ENCODE measurements around the gene ZNF580.

The ZNF580 gene

DNA sequence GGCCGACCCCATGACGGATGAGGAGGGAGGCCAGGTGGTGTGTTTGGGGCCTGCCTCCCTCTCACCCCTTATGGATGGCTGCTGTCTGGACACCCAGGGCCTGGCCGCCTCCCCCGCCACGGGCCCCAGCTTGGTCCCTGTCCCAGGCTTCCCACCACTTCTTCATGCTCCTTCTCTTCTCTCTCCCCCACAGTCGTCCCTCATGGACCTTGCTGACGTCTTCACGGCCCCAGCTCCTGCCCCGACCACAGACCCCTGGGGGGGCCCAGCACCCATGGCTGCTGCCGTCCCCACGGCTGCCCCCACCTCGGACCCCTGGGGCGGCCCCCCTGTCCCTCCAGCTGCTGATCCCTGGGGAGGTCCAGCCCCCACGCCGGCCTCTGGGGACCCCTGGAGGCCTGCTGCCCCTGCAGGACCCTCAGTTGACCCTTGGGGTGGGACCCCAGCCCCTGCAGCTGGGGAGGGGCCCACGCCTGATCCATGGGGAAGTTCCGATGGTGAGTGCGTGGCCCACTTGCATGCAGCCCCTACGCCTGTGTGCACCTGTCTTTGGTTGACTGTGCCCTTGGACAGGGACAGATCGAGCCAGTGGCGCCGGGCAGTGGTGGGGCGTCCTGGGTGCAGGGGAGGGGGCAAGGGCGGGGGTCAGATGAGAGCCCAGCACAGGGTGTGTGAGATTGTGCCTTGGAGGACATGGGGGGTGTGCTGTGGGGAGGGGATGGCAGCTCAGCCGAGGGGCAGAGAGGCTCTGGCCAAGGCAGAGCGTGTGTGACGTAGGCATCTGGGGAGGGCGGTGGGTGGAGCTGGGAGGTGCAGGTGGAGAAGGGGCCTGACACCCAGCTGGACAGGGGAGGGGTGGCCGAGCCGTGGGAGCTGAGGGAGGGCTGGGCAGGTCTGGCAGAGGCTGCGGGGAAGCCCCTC lies 51.0 kb downstream of the ZNF580 start:
- Histone ChIP-seq H3K79me1 (ENCODE audit: low read depth, low read length) (peaks cover 30% of the 10 kb centered on the region), H3K4me1 (ENCODE audit: control insufficient read depth in 2 of 2, insufficient read depth in 1 of 2, low read depth in 1 of 2, low read length in 2 of 2) (no peaks in the 10 kb centered on the region), H4K91ac (ENCODE audit: low read depth, low read length, poor library complexity) (no peak overlapping the region), H2BK12ac (ENCODE audit: low read length) (no peak overlapping the region), H3K4ac (ENCODE audit: low read length) (no peak overlapping the region), H2BK5ac (ENCODE audit: low read length) (no peak overlapping the region), H2AFZ (ENCODE audit: low read length) (no peak overlapping the region), H3K27me3 (ENCODE audit: control insufficient read depth in 3 of 3, insufficient read depth in 3 of 3, low read depth in 1 of 3, low read length in 3 of 3) (no peaks in the 10 kb centered on the region), H3K27ac (replicated peaks; ENCODE audit: low read length) (no peak overlapping the region), H3K4me3 (ENCODE audit: low read length in 2 of 2) (no peak overlapping the region), H3K14ac (ENCODE audit: low read length) (no peak overlapping the region), H2AK5ac (ENCODE audit: low read depth, low read length) (no peak overlapping the region), H3K23ac (ENCODE audit: low read depth, low read length, poor library complexity) (peak overlapping the region; percentile 97), H2BK15ac (ENCODE audit: low read length) (no peak overlapping the region), H2BK120ac (ENCODE audit: low read depth, low read length) (no peak overlapping the region), H3K18ac (ENCODE audit: low read length) (no peak overlapping the region), H3K4me2 (ENCODE audit: insufficient read depth, low read length, poor library complexity, severe bottlenecking) (no peak overlapping the region), H3K36me3 (replicated peaks in 1 of 2; ENCODE audit: control insufficient read depth in 2 of 2, insufficient read depth in 2 of 2, low read length in 2 of 2) (peaks cover 45 to 93% of the 10 kb centered on the region in 2 donors), H3K9me3 (replicated peaks in 1 of 2; ENCODE audit: control insufficient read depth in 2 of 2, insufficient read depth in 1 of 2, low read depth in 1 of 2, low read length in 2 of 2) (no peaks in the 10 kb centered on the region), H4K8ac (ENCODE audit: low read depth, low read length) (no peak overlapping the region), H3K9ac (ENCODE audit: low read depth, low read length, poor library complexity) (peak overlapping the region; percentile 30)
- WGBS, 2 donors (ENCODE audit: extremely low coverage in 2 of 2, insufficient read length in 2 of 2, insufficient replicate concordance in 1 of 2): no CpG with 5 or more reads among the region's 31 CpGs
- no peak for DNase-seq (ENCODE audit: low spot score)

DNA sequence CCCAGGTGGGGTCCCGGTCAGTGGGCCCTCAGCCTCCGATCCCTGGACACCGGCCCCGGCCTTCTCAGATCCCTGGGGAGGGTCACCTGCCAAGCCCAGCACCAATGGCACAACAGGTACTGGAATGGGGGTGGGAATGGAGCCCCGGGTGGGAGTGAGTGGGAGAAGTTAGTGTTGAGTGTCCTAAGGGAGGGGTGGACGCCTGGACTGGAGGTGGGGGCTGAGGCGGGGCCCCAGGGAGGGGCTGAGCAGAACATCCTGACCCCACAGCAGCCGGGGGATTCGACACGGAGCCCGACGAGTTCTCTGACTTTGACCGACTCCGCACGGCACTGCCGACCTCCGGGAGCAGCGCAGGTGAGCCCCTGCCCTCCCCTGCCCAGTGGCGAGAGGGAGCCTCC lies 51.9 kb downstream of the ZNF580 start:
- H3K18ac ChIP-seq (ENCODE audit: low read length): no peak overlapping the region
- WGBS, 2 donors (ENCODE audit: extremely low coverage in 2 of 2, insufficient read length in 2 of 2, insufficient replicate concordance in 1 of 2): no CpG with 5 or more reads among the region's 19 CpGs

More for the DNA sequence above, 51.9 kb downstream of the ZNF580 start:
- Histone ChIP-seq H3K4me2 (ENCODE audit: insufficient read depth, low read length, poor library complexity, severe bottlenecking) (no peak overlapping the region), H3K36me3 (replicated peaks in 1 of 2; ENCODE audit: control insufficient read depth in 2 of 2, insufficient read depth in 2 of 2, low read length in 2 of 2) (peaks cover 50 to 93% of the 10 kb centered on the region in 2 donors), H3K9me3 (replicated peaks in 1 of 2; ENCODE audit: control insufficient read depth in 2 of 2, insufficient read depth in 1 of 2, low read depth in 1 of 2, low read length in 2 of 2) (no peaks in the 10 kb centered on the region), H2AK5ac (ENCODE audit: low read depth, low read length) (no peak overlapping the region), H3K27me3 (ENCODE audit: control insufficient read depth in 3 of 3, insufficient read depth in 3 of 3, low read depth in 1 of 3, low read length in 3 of 3) (no peaks in the 10 kb centered on the region), H3K4me3 (ENCODE audit: low read length in 2 of 2) (no peak overlapping the region), H3K9ac (ENCODE audit: low read depth, low read length, poor library complexity) (no peak overlapping the region), H3K23ac (ENCODE audit: low read depth, low read length, poor library complexity) (no peak overlapping the region), H2AFZ (ENCODE audit: low read length) (no peak overlapping the region), H4K8ac (ENCODE audit: low read depth, low read length) (no peak overlapping the region), H2BK5ac (ENCODE audit: low read length) (no peak overlapping the region), H2BK12ac (ENCODE audit: low read length) (no peak overlapping the region), H3K27ac (replicated peaks; ENCODE audit: low read length) (no peak overlapping the region), H3K4ac (ENCODE audit: low read length) (no peak overlapping the region), H3K79me1 (ENCODE audit: low read depth, low read length) (peaks cover 24% of the 10 kb centered on the region), H4K91ac (ENCODE audit: low read depth, low read length, poor library complexity) (no peak overlapping the region), H2BK120ac (ENCODE audit: low read depth, low read length) (no peak overlapping the region), H2BK15ac (ENCODE audit: low read length) (no peak overlapping the region), H3K14ac (ENCODE audit: low read length) (no peak overlapping the region), H3K4me1 (ENCODE audit: control insufficient read depth in 2 of 2, insufficient read depth in 1 of 2, low read depth in 1 of 2, low read length in 2 of 2) (no peaks in the 10 kb centered on the region)
- no peak for DNase-seq (ENCODE audit: low spot score)
